WI38 (cell line): ENCODE data around the gene TNFRSF12A.

Source experiments
- H3K4me3 ChIP-seq: 2 replicates; pipeline ENCODE4 v1.5.1; 2011; ENCODE audit warnings: low read depth, mild to moderate bottlenecking, control low read depth, low read length
- CTCF ChIP-seq: IDR thresholded peaks from 2 replicates; pipeline ENCODE4 v1.5.1; 2012; ENCODE audit warnings: low read depth, mild to moderate bottlenecking, control low read depth, low read length

The TNFRSF12A gene

GRCh38 chr16:3012246-3012645 lies 7.9 kb upstream of the TNFRSF12A start:
- TF ChIP-seq CTCF, result no peak
- H3K4me3 ChIP-seq, result no peak overlapping the region

GRCh38 chr16:3012828-3013420 lies 7.2 kb upstream of the TNFRSF12A start, which contains the start of gene CLDN9:
Gene CLDN9 (plus strand): TSS chr16:3012923. CDS start chr16:3013363, 440 bp downstream.
- H3K4me3 ChIP-seq, result no peak within 1 kb of the TSS
- TF ChIP-seq CTCF, result no peak

GRCh38 chr16:3013491-3013951 lies 6.6 kb upstream of the TNFRSF12A start:
- no peak for TF ChIP-seq CTCF
- H3K4me3 ChIP-seq, result no peak overlapping the region

- H3K4me3 ChIP-seq, result no peak overlapping the region
- TF ChIP-seq CTCF, result no peak
These were observed 6.0 kb upstream of the TNFRSF12A start for GRCh38 chr16:3013998-3014690.

GRCh38 chr16:3014971-3015370 lies 5.2 kb upstream of the TNFRSF12A start:
- H3K4me3 ChIP-seq, result no peak overlapping the region
- no peak for TF ChIP-seq CTCF

GRCh38 chr16:3015865-3016521 lies 4.2 kb upstream of the TNFRSF12A start:
- no peak for TF ChIP-seq CTCF
- H3K4me3 ChIP-seq, result no peak overlapping the region

GRCh38 chr16:3017344-3017743 lies 2.8 kb upstream of the TNFRSF12A start:
- no peak for TF ChIP-seq CTCF
- H3K4me3 ChIP-seq, result no peak overlapping the region
